Gastroesophageal sphincter (tissue), 3 donors: ENCODE results near the gene SLFN12L.
"Not testable (repeated sequence)": the region's sequence is repeated elsewhere in the genome, so short reads cannot be mapped to it uniquely, and the experiment has no call there.

ENCODE experiments used
- POLR2AphosphoS5 ChIP-seq: sonication (generic); formaldehyde crosslinking; IDR thresholded peaks from one replicate; pipeline ENCODE4 v1.6.1; 2017; ENCODE audit warnings: antibody characterized with exemption
- TF ChIP-seq, protein P1 (sequence below), 4 experiments: fragments of 200-600 bp in 2 of 4; fragments of 450-650 bp in 2 of 4; sonication (generic) in 1 of 4; IDR thresholded peaks; one replicate each; pipeline ENCODE4 v1.5.1; 2017 to 2019; ENCODE audit warnings: antibody characterized with exemption in 4 of 4, mild to moderate bottlenecking in 2 of 4, moderate library complexity in 2 of 4

GRCh38 chr17:35454035-35454434 is 83.4 kb downstream of the SLFN12L start:
- TF ChIP-seq, protein P1, sequence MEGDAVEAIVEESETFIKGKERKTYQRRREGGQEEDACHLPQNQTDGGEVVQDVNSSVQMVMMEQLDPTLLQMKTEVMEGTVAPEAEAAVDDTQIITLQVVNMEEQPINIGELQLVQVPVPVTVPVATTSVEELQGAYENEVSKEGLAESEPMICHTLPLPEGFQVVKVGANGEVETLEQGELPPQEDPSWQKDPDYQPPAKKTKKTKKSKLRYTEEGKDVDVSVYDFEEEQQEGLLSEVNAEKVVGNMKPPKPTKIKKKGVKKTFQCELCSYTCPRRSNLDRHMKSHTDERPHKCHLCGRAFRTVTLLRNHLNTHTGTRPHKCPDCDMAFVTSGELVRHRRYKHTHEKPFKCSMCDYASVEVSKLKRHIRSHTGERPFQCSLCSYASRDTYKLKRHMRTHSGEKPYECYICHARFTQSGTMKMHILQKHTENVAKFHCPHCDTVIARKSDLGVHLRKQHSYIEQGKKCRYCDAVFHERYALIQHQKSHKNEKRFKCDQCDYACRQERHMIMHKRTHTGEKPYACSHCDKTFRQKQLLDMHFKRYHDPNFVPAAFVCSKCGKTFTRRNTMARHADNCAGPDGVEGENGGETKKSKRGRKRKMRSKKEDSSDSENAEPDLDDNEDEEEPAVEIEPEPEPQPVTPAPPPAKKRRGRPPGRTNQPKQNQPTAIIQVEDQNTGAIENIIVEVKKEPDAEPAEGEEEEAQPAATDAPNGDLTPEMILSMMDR (IDR thresholded peaks at IDR 0.05) = not testable (repeated sequence)
- TF ChIP-seq POLR2AphosphoS5 = not testable (repeated sequence)
